HepG2 (cell line): ENCODE measurements around the gene ANKRD37. TPM values are rescaled to one million over a fixed set of nuclear protein-coding genes. Genes with fewer than 3 reads are reported as not detected.

Source experiments
- ELF4 ChIP-seq: sonication (generic); formaldehyde crosslinking; IDR thresholded peaks from 2 replicates; pipeline ENCODE4 v1.5.0; 2020; ENCODE audit warnings: missing genetic modification reagents, mild to moderate bottlenecking, moderate library complexity, borderline replicate concordance
- RXRB ChIP-seq: IDR thresholded peaks from 2 replicates; pipeline ENCODE4 v1.6.1; 2016; ENCODE audit warnings: borderline replicate concordance, missing genetic modification reagents, missing compliant biosample characterization
- SP2 ChIP-seq: sonication (generic); formaldehyde crosslinking; IDR thresholded peaks from 2 replicates; pipeline ENCODE4 v1.5.1; 2020; ENCODE audit warnings: mild to moderate bottlenecking, missing genetic modification reagents
- SUZ12 ChIP-seq: fragments of 150-350 bp; IDR thresholded peaks from 2 replicates; pipeline ENCODE4 v1.6.1; 2014; ENCODE audit warnings: low read depth, low read length
- ZNF121 ChIP-seq: sonication (generic); formaldehyde crosslinking; IDR thresholded peaks from 2 replicates; pipeline ENCODE4 v1.5.0; 2020; ENCODE audit warnings: mild to moderate bottlenecking, missing genetic modification reagents
- ZNF850 ChIP-seq: sonication (generic); formaldehyde crosslinking; conservative IDR thresholded peaks from 2 replicates; pipeline ENCODE4 v1.9.0; 2021; ENCODE audit warnings: mild to moderate bottlenecking, missing genetic modification reagents
- polyA plus RNA-seq, 8 experiments: library from polyadenylated mRNA; depleted of rRNA in 3 of 8; stranded (reverse) in 7 of 8; unstranded in 1 of 8; fragments of >200 nt; fragmentation: Illumina TruSeq in 4 of 8; extraction: Trizol in 4 of 8; gene quantifications; 2 replicates each; pipeline versions ENCODE4 v1.2.1 to v1.2.3, GENCODE V29; 2011 to 2016; ENCODE audit warnings: low read depth in 4 of 8, missing spikeins in 1 of 8, mixed read lengths in 1 of 8; ENCODE audit not compliant: insufficient read depth in 1 of 8
- total RNA-seq, 5 experiments: library from RNA; depleted of rRNA; stranded (reverse); fragments of >200 nt; fragmentation: Illumina TruSeq; extraction: Trizol; gene quantifications; 2 replicates each; pipeline ENCODE4 v1.2.3, GENCODE V29; 2016; ENCODE audit warnings: low read depth in 1 of 5
- TF ChIP-seq, protein P1 (sequence below): sonication (generic); formaldehyde crosslinking; IDR thresholded peaks from 2 replicates; pipeline ENCODE4 v1.4.0; 2020; ENCODE audit warnings: low read depth, mild to moderate bottlenecking, missing genetic modification reagents
- TF ChIP-seq, protein P2 (sequence below): sonication (generic); formaldehyde crosslinking; IDR thresholded peaks from one replicate; pipeline ENCODE4 v1.5.1; 2020; ENCODE audit warnings: mild to moderate bottlenecking, missing genetic modification reagents; ENCODE audit errors: not compliant biosample characterization
- TF ChIP-seq, protein P3 (sequence below): sonication (generic); formaldehyde crosslinking; IDR thresholded peaks from 2 replicates; pipeline ENCODE4 v1.4.0; 2020; ENCODE audit warnings: missing genetic modification reagents, borderline replicate concordance
- TF ChIP-seq, protein P4 (sequence below): IDR thresholded peaks from 2 replicates; pipeline ENCODE4 v1.6.1; 2016

ANKRD37 gene
- total and polyA plus RNA-seq, 2 of the 13 experiments (the other 11 are each of a cell fraction or from before 2014, with no cell fraction given) = 2.2 to 51.4 TPM

DNA sequence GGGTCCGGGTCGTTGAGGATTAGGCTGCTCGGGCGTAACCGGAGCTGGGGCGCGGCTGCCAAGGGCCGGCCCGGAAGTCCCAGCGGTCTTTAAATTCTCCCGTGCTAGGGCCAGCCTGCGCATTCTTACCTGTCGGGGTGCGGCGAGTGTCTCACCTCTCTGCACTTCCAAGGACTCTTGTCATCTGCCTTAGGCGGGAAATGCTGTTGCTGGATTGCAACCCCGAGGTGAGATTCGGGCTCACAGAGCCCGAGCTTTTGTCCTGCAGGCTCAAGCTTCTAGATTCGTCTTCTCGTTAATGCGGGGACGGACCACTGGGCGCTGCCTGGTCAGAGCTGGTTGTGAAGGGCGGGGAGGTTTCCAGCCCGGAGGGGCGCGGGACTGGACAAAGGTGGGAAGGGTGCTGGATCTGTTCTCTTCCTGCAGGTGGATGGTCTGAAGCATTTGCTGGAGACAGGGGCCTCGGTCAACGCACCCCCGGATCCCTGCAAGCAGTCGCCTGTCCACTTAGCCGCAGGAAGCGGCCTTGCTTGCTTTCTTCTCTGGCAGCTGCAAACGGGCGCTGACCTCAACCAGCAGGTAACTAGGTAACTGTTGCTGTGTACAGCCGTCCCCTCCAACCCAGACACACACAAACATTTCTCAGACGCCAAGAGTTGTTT is at the start of gene ANKRD37 (continued):
- TF ChIP-seq, protein P1, sequence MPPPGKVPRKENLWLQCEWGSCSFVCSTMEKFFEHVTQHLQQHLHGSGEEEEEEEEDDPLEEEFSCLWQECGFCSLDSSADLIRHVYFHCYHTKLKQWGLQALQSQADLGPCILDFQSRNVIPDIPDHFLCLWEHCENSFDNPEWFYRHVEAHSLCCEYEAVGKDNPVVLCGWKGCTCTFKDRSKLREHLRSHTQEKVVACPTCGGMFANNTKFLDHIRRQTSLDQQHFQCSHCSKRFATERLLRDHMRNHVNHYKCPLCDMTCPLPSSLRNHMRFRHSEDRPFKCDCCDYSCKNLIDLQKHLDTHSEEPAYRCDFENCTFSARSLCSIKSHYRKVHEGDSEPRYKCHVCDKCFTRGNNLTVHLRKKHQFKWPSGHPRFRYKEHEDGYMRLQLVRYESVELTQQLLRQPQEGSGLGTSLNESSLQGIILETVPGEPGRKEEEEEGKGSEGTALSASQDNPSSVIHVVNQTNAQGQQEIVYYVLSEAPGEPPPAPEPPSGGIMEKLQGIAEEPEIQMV (CRISPR knock-in tag) = no peak
- TF ChIP-seq ZNF121 (no peak), ELF4 (0 out of 2 replicates have a peak, but pooled peaks have one; percentile 24), SUZ12 (no peak), RXRB (CRISPR knock-in tag) (no peak), ZNF850 (peak; percentile 14; the same call in 1 of the 2 replicates), SP2 (CRISPR knock-in tag) (no peak)
- TF ChIP-seq, protein P2, sequence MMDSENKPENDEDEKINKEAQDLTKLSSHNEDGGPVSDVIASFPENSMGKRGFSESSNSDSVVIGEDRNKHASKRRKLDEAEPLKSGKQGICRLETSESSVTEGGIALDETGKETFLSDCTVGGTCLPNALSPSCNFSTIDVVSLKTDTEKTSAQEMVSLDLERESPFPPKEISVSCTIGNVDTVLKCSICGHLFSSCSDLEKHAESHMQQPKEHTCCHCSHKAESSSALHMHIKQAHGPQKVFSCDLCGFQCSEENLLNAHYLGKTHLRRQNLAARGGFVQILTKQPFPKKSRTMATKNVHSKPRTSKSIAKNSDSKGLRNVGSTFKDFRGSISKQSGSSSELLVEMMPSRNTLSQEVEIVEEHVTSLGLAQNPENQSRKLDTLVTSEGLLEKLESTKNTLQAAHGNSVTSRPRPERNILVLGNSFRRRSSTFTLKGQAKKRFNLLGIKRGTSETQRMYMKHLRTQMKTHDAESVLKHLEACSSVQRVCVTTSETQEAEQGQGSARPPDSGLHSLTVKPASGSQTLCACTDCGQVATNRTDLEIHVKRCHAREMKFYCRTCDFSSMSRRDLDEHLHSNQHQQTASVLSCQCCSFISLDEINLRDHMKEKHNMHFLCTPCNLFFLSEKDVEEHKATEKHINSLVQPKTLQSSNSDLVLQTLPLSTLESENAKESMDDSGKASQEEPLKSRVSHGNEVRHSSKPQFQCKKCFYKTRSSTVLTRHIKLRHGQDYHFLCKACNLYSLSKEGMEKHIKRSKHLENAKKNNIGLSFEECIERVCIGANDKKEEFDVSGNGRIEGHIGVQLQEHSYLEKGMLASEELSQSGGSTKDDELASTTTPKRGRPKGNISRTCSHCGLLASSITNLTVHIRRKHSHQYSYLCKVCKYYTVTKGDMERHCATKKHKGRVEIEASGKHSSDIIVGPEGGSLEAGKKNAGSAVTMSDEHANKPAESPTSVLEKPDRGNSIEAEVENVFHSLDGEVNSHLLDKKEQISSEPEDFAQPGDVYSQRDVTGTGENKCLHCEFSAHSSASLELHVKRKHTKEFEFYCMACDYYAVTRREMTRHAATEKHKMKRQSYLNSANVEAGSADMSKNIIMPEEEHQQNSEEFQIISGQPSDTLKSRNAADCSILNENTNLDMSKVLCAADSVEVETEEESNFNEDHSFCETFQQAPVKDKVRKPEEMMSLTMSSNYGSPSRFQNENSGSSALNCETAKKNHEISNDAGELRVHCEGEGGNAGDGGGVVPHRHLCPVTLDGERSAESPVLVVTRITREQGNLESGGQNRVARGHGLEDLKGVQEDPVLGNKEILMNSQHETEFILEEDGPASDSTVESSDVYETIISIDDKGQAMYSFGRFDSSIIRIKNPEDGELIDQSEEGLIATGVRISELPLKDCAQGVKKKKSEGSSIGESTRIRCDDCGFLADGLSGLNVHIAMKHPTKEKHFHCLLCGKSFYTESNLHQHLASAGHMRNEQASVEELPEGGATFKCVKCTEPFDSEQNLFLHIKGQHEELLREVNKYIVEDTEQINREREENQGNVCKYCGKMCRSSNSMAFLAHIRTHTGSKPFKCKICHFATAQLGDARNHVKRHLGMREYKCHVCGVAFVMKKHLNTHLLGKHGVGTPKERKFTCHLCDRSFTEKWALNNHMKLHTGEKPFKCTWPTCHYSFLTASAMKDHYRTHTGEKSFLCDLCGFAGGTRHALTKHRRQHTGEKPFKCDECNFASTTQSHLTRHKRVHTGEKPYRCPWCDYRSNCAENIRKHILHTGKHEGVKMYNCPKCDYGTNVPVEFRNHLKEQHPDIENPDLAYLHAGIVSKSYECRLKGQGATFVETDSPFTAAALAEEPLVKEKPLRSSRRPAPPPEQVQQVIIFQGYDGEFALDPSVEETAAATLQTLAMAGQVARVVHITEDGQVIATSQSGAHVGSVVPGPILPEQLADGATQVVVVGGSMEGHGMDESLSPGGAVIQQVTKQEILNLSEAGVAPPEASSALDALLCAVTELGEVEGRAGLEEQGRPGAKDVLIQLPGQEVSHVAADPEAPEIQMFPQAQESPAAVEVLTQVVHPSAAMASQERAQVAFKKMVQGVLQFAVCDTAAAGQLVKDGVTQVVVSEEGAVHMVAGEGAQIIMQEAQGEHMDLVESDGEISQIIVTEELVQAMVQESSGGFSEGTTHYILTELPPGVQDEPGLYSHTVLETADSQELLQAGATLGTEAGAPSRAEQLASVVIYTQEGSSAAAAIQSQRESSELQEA = peak; percentile 8
- TF ChIP-seq, protein P3, sequence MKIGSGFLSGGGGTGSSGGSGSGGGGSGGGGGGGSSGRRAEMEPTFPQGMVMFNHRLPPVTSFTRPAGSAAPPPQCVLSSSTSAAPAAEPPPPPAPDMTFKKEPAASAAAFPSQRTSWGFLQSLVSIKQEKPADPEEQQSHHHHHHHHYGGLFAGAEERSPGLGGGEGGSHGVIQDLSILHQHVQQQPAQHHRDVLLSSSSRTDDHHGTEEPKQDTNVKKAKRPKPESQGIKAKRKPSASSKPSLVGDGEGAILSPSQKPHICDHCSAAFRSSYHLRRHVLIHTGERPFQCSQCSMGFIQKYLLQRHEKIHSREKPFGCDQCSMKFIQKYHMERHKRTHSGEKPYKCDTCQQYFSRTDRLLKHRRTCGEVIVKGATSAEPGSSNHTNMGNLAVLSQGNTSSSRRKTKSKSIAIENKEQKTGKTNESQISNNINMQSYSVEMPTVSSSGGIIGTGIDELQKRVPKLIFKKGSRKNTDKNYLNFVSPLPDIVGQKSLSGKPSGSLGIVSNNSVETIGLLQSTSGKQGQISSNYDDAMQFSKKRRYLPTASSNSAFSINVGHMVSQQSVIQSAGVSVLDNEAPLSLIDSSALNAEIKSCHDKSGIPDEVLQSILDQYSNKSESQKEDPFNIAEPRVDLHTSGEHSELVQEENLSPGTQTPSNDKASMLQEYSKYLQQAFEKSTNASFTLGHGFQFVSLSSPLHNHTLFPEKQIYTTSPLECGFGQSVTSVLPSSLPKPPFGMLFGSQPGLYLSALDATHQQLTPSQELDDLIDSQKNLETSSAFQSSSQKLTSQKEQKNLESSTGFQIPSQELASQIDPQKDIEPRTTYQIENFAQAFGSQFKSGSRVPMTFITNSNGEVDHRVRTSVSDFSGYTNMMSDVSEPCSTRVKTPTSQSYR = no peak
- TF ChIP-seq, protein P4, sequence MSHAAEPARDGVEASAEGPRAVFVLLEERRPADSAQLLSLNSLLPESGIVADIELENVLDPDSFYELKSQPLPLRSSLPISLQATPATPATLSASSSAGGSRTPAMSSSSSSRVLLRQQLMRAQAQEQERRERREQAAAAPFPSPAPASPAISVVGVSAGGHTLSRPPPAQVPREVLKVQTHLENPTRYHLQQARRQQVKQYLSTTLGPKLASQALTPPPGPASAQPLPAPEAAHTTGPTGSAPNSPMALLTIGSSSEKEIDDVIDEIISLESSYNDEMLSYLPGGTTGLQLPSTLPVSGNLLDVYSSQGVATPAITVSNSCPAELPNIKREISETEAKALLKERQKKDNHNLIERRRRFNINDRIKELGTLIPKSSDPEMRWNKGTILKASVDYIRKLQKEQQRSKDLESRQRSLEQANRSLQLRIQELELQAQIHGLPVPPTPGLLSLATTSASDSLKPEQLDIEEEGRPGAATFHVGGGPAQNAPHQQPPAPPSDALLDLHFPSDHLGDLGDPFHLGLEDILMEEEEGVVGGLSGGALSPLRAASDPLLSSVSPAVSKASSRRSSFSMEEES (CRISPR knock-in tag) = no peak
